Hepatocyte (in vitro differentiated cells): ENCODE data around the gene CD22.

Experiments
- EZH2 ChIP-seq: fragments of 200-600 bp; sonication (generic); IDR thresholded peaks from 2 replicates; pipeline ENCODE4 v1.6.1; 2016; ENCODE audit warnings: antibody characterized with exemption, mild to moderate bottlenecking, borderline replicate concordance
- EZH2phosphoT487 ChIP-seq: fragments of 200-600 bp; sonication (generic); IDR thresholded peaks from one replicate; pipeline ENCODE4 v1.6.1; 2018; ENCODE audit warnings: antibody characterized with exemption, mild to moderate bottlenecking, low read depth, moderate library complexity; ENCODE audit not compliant: unreplicated experiment, severe bottlenecking
- TF ChIP-seq, protein P1 (sequence below): fragments of 200-600 bp; sonication (generic); IDR thresholded peaks from 2 replicates; pipeline ENCODE4 v1.5.1; 2016; ENCODE audit warnings: antibody characterized with exemption, mild to moderate bottlenecking; ENCODE audit not compliant: poor library complexity

DNA sequence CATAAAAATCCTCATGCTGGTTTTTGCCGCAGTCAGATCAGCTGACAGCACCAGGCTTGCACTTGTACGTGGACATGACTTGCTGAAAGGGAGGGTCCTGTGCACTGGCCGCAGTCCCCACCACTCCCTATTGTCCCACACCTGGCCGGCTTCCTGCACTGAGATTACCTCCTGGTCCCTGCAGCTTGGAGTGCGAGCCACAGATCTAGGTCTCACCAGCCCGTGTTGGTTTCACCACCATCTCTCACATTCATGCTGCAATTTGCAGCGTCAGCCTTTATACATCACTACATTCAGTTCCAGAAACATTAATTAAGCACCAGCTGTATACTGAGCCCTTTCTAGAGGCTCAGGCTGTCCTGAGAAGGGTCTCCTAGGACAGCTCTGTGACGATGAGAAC, 15.0 kb upstream of the CD22 start:
- TF ChIP-seq, protein P1, sequence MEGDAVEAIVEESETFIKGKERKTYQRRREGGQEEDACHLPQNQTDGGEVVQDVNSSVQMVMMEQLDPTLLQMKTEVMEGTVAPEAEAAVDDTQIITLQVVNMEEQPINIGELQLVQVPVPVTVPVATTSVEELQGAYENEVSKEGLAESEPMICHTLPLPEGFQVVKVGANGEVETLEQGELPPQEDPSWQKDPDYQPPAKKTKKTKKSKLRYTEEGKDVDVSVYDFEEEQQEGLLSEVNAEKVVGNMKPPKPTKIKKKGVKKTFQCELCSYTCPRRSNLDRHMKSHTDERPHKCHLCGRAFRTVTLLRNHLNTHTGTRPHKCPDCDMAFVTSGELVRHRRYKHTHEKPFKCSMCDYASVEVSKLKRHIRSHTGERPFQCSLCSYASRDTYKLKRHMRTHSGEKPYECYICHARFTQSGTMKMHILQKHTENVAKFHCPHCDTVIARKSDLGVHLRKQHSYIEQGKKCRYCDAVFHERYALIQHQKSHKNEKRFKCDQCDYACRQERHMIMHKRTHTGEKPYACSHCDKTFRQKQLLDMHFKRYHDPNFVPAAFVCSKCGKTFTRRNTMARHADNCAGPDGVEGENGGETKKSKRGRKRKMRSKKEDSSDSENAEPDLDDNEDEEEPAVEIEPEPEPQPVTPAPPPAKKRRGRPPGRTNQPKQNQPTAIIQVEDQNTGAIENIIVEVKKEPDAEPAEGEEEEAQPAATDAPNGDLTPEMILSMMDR, result no peak
- no peak for TF ChIP-seq EZH2
- no peak for TF ChIP-seq EZH2phosphoT487
